DND-41 (cell line): Measurements from ENCODE around the gene BRINP3.

Experiments
- EZH2 ChIP-seq: IDR thresholded peaks from 3 replicates; pipeline ENCODE4 v1.6.1; 2012; ENCODE audit warnings: borderline replicate concordance, low read depth, mild to moderate bottlenecking, moderate library complexity, low read length, inconsistent platforms; ENCODE audit not compliant: severe bottlenecking
- TF ChIP-seq, protein P1 (sequence below): IDR thresholded peaks from 2 replicates; pipeline ENCODE4 v1.5.1; 2012; ENCODE audit warnings: borderline replicate concordance, low read length, moderate library complexity, mild to moderate bottlenecking; ENCODE audit not compliant: poor library complexity, severe bottlenecking; ENCODE audit errors: extremely low read depth

GRCh38 chr1:190193508-190194115, 284.1 kb downstream of the BRINP3 start:
- TF ChIP-seq EZH2 = no peak
- TF ChIP-seq, protein P1, sequence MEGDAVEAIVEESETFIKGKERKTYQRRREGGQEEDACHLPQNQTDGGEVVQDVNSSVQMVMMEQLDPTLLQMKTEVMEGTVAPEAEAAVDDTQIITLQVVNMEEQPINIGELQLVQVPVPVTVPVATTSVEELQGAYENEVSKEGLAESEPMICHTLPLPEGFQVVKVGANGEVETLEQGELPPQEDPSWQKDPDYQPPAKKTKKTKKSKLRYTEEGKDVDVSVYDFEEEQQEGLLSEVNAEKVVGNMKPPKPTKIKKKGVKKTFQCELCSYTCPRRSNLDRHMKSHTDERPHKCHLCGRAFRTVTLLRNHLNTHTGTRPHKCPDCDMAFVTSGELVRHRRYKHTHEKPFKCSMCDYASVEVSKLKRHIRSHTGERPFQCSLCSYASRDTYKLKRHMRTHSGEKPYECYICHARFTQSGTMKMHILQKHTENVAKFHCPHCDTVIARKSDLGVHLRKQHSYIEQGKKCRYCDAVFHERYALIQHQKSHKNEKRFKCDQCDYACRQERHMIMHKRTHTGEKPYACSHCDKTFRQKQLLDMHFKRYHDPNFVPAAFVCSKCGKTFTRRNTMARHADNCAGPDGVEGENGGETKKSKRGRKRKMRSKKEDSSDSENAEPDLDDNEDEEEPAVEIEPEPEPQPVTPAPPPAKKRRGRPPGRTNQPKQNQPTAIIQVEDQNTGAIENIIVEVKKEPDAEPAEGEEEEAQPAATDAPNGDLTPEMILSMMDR = no peak
